D721Med (cell line): ENCODE data around the gene AGMAT.
A peak's percentile ranks its signal among the peaks of the same experiment; 100 is the strongest.
"Not testable (repeated sequence)": the region's sequence is repeated elsewhere in the genome, so short reads cannot be mapped to it uniquely, and the experiment has no call there.

Experiments
- DNase-seq: peaks from one replicate; pipeline ENCODE4 v3.0.0; 2011; ENCODE audit warnings: low spot score; ENCODE audit not compliant: insufficient read length
- FAIRE-seq: peaks from 2 replicates; lab custom pipeline; 2011; peaks lifted over from hg19 to GRCh38; lab: Jason Lieb, UNC
- TF ChIP-seq, protein P1 (sequence below): IDR thresholded peaks from 2 replicates; pipeline ENCODE4 v1.5.1; 2012; ENCODE audit warnings: mild to moderate bottlenecking, control low read depth; ENCODE audit not compliant: insufficient read depth; ENCODE audit errors: missing control alignments

The AGMAT gene

DNA sequence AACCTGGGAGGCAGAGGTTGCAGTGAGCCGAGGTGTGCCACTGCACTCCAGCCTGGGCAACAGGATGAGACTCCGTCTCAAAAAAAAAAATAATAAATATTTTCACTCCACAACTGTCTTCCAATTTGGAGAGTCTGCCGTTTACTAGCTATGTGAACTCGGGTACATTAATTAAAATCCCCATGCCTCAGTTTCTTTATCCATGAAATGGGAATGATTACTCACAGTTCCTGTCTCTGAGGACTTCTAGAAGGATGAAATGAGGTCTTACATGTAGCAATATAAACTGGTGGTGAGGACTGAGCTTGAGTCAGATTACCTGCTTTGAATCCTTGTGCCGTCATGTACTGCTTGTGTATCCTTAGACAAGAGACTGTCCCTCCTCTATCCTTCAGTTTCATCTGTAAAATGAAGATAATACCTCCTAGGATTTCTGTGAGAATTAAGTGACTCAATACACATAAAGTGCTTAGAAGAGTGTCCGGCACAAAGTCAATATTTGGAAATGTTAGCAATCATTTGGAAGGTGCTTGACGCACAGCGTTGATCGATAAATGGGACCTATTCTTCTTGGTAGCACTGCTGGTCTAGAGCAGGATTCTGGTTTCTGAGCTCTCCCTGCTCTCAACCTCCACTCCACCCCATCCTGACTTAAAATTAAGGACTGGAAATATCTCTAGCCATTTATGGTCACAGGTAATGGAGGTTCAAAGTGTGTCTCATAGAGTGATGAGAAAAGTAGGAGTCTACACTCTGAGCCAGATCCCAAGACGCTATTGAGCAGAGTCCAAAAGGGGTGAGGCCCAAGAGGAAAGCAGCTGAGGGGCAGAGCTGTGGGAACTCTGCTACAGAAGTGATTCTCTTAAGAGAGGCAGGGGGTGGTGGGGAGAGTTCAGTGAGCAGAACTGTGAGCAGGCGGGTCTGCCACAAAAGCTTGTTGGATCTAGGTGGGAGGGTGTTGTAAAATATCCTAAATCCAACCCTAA lies 20.8 kb upstream of the AGMAT start:
- TF ChIP-seq, protein P1, sequence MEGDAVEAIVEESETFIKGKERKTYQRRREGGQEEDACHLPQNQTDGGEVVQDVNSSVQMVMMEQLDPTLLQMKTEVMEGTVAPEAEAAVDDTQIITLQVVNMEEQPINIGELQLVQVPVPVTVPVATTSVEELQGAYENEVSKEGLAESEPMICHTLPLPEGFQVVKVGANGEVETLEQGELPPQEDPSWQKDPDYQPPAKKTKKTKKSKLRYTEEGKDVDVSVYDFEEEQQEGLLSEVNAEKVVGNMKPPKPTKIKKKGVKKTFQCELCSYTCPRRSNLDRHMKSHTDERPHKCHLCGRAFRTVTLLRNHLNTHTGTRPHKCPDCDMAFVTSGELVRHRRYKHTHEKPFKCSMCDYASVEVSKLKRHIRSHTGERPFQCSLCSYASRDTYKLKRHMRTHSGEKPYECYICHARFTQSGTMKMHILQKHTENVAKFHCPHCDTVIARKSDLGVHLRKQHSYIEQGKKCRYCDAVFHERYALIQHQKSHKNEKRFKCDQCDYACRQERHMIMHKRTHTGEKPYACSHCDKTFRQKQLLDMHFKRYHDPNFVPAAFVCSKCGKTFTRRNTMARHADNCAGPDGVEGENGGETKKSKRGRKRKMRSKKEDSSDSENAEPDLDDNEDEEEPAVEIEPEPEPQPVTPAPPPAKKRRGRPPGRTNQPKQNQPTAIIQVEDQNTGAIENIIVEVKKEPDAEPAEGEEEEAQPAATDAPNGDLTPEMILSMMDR, result no peak
- no peak for FAIRE-seq
- no peak for DNase-seq

DNA sequence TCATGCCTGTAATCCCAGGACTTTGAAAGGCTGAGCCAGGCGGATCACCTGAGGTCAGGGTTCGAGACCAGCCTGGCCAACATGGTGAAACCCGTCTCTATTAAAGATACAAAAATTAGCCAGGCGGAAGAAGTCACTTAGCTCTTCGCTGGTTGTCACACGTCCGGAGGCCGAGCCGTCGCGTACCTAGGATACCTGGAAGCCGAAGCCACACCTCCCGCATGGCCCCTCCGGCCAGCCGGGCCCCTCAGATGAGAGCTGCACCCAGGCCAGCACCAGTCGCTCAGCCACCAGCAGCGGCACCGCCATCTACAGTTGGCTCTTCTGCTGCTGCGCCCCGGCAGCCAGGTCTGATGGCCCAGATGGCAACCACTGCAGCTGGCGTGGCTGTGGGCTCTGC lies 19.5 kb upstream of the AGMAT start:
- not testable (repeated sequence) for DNase-seq, FAIRE-seq

DNA sequence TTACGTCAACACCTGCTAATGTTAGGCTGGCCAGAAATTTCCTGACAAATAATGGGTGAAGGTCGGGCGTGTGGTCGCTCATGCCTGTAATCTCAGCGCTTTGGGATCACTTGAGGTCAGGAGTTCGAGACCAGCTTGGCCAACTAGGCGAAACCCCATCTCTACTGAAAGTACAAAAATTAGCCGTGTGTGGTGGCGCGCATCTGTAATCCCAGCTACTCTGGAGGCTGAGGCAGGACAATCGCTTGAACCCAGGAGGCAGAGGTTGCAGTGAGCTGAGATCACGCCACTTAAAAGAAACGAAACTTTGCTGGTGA lies 19.1 kb upstream of the AGMAT start:
- not testable (repeated sequence) for FAIRE-seq, DNase-seq

DNA sequence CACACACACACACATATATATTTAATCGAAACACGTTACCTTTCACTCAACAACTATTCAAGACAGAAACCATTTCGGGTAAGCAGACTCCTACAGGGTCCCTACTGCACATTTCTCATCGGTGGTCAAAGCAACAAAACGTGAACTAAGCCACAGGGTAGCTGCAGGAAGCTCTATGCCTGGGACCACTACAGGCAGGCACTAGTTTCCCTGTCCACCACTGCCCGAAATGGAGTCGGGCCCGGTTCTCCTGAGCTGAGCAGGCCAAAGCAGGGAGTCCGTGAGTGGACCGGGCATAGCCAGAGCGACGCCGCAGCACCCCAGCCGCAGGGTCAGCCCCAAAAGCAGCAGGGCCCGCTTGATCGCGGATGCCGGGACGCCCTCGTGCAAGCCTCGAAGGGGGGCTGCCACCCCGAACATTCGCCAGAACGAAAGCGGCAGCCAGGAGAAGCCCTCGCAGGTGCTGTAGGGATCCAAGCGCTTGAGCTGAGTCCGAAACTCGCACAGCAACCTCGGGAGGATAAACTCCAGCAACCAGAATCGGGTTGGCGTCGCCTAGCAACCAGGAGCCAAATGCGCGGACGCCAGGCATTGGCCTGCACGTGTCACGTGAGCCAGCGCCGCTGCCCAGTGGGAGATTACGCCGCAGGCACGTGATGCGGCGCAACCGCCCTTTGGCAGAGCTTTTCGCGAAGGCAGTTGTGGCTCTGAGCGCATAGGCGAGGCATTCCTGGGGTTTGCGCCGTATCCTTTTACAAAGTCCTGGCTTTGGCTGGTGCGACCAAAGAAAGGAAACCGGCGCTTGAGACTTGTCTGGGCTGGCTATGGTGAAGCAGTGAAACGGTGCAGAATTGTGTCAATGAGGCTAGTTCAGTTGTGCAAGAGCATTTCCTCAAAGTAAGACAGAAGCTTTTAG lies 18.5 kb upstream of the AGMAT start:
- no peak for FAIRE-seq

DNA sequence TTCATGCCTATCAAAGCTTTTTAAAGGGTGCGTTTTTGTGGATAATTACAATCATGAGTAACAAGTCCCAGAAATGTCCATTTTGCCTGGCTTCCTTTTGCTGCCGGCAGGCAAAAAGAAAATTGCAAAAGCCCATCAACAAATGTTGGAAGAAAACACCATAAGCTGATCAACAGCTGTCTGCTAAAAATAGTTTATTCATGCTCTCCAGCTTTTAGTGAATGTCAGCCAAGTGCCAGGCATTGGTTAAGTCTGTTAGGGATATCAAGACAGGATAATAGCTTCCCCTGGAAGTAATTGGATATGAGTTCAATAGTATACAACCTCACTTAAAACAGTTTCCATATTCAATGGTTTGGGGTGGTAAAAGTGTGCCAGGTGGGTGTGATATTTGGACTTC lies 13.6 kb upstream of the AGMAT start:
- TF ChIP-seq, protein P1, result no peak
- no peak for FAIRE-seq
- no peak for DNase-seq

More for the DNA sequence above, 18.5 kb upstream of the AGMAT start:
- TF ChIP-seq, protein P1, result no peak
- DNase-seq, result peak; percentile 82

DNA sequence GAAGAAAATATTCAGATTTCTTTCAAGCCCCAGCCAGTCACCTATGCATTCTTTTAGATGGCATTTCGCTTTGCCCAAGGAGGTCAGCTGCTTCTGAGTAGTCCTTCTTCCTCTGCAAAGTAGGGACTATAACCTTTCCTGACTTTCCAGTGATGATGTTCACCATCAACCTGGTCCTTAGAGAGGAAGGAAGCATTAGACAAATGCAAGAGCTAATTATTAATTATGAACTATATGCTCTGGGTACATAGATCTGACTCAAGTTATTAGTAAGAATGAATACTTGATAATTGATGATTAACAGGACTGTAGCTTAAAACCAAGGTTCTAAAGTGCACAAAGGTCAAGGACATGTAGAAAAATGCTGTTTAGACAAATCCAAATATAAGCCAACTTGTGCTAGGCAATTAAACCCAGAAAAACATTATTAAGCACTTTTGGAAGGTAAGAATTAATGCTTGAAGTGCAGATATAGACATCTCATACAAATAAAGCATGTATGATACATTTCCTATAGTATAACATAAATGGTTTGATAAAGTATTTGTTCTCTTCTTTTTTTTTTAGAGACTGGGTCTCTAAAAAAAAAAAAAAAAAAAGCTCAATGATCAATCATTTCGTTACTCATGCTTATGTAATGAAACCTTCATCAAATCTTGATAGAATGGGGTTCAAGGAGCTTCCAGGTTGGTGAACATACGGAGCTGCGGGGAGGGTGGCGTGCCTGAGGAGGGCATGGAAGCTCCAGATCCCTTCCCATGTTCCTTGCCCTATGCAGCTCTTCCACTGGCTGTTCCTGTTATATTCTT lies 11.2 kb upstream of the AGMAT start:
- TF ChIP-seq, protein P1, result no peak
- FAIRE-seq (no peak), DNase-seq (no peak)

DNA sequence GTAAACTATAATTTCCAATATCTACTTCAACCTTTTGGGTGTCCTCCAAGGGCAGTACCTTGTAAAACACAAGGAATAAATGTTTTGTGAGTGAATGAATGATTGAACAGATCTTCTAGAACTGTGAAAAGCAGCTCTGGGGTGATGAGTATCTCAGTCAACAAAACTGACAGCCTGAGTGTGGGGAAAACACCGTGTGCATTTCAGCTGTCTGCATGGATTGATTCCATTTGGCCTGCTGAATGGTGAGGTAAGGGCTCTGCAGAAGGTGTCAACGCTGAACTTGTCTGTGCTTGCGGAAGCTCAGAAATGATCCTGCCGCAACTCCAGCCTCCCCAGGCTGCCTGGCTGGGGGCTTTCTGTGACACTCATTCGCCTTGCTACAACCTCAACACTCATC lies 7.4 kb upstream of the AGMAT start:
- TF ChIP-seq, protein P1, result no peak
- no peak for FAIRE-seq
- no peak for DNase-seq
